ENCODE data around the gene SLC26A2. TPM values are rescaled to one million over a fixed set of nuclear protein-coding genes. Genes with fewer than 3 reads are reported as not detected.

SLC26A2 gene
- total and polyA plus RNA-seq, 2 of the 8 experiments (the other 6 are each of a cell fraction or from before 2014, with no cell fraction given) = 3.7 to 11.4 TPM

DNA sequence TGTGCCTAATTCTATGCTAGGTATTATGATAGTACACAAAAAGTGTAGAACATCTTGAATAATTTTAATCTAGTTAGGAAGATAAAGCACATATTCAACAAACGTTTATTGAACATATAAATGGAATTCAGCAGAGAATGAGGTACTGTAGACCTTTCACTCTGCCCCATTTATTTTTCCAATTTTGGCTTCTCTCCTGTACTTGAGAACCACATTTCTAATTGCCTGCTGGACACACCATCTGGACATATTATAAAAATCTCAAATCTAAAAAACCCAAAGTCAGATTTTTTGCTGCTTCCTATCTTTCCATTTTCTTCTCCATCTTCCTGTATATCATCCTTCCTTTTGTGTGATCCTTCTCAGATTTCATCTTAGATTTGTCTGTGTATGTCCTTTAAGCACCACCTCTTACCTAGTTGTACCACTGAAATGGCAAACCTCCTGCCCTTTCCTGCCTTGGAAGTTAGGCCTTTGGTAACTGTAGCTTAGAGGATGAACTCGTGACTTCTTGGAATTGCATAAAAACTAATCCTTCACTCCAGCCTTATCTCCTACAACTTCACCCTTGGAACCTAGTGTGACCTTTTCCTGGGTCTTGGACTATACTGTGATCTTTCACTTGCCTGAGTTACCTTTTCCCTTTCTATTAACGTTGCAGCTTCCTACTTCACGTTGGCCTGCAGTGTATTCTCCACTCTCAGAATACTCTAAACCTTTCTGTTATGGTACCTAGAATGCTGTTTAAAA is 8.8 kb downstream of the SLC26A2 start:
- Histone ChIP-seq H3K9me3 (ENCODE audit: insufficient read depth in 2 of 2, low read depth in 1 of 2, low read length in 1 of 2) (no peaks in the 10 kb centered on the region), H4K8ac (ENCODE audit: extremely low read depth, insufficient read depth, low read length) (no peak overlapping the region), H3K27ac (ENCODE audit: low read depth, low read length) (no peak overlapping the region), H3K14ac (ENCODE audit: insufficient read length) (no peak overlapping the region), H3K23me2 (ENCODE audit: low read depth, low read length) (no peaks in the 10 kb centered on the region), H3K23ac (ENCODE audit: insufficient read length) (no peak overlapping the region), H3K4me2 (ENCODE audit: insufficient read depth in 1 of 2, low read depth in 2 of 2, low read length in 2 of 2) (no peak overlapping the region), H2BK12ac (ENCODE audit: low read depth, low read length) (no peak overlapping the region), H2BK15ac (ENCODE audit: low read length) (no peak overlapping the region), H4K91ac (replicated peaks; ENCODE audit: insufficient read length, low read length) (no peak overlapping the region), H3K9ac (replicated peaks in 1 of 4; ENCODE audit: extremely low read depth in 1 of 4, low read depth in 3 of 4, low read length in 3 of 4) (no peak overlapping the region), H3K18ac (ENCODE audit: extremely low read depth, low read length) (no peak overlapping the region), H3K56ac (replicated peaks; ENCODE audit: insufficient read length, low read depth, low read length) (no peak overlapping the region), H2AFZ (ENCODE audit: low read length) (no peak overlapping the region), H2BK120ac (replicated peaks; ENCODE audit: low read depth, low read length) (no peak overlapping the region), H4K5ac (ENCODE audit: insufficient read length, low read depth, low read length) (no peak overlapping the region), H3K36me3 (ENCODE audit: control insufficient read depth in 2 of 4, insufficient read depth in 4 of 4, low read length in 3 of 4) (no peaks in the 10 kb centered on the region), H3K79me2 (ENCODE audit: control insufficient read depth in 1 of 2, insufficient read depth in 2 of 2, low read length in 2 of 2) (no peaks in the 10 kb centered on the region), H4K20me1 (replicated peaks in 1 of 2; ENCODE audit: control insufficient read depth in 1 of 2, insufficient read depth in 2 of 2, low read length in 2 of 2) (no peaks in the 10 kb centered on the region), H3K4me3 (ENCODE audit: extremely low read depth in 1 of 4, insufficient read depth in 2 of 4, low read depth in 3 of 4, low read length in 4 of 4) (no peak overlapping the region), H3K4ac (replicated peaks; ENCODE audit: insufficient read length, low read depth, low read length) (no peak overlapping the region), H2AK5ac (ENCODE audit: low read depth, low read length) (no peak overlapping the region), H3K79me1 (ENCODE audit: low read depth, low read length) (no peaks in the 10 kb centered on the region), H2BK20ac (ENCODE audit: low read length) (no peak overlapping the region), H2BK5ac (ENCODE audit: low read depth, low read length) (no peak overlapping the region), H3K4me1 (replicated peaks in 1 of 4; ENCODE audit: control insufficient read depth in 3 of 4, insufficient read depth in 4 of 4, low read length in 3 of 4) (no peaks in the 10 kb centered on the region), H3K27me3 (replicated peaks in 1 of 4; ENCODE audit: control insufficient read depth in 3 of 4, extremely low read depth in 1 of 4, insufficient read depth in 3 of 4, low read length in 3 of 4) (no peaks in the 10 kb centered on the region)
- POLR2A ChIA-PET (ENCODE audit: partially characterized antibody) = no interaction called here
- no peak for DNase-seq (ENCODE audit: low read depth in 1 of 2, low spot score in 2 of 2)
- FAIRE-seq = no peak
- TF ChIP-seq FOSL1 (IDR thresholded peaks at IDR 0.05; ENCODE audit: insufficient read depth, low read depth, low read length) (no peak), SP2 (IDR thresholded peaks at IDR 0.05; ENCODE audit: low read length) (no peak), SP4 (IDR thresholded peaks at IDR 0.05; ENCODE audit: low read length) (no peak), ZNF274 (IDR thresholded peaks at IDR 0.05; ENCODE audit: borderline replicate concordance, extremely low read depth, low read length) (no peak), YY1 (IDR thresholded peaks at IDR 0.05; ENCODE audit: low read depth, low read length) (no peak), RXRA (IDR thresholded peaks at IDR 0.05; ENCODE audit: insufficient read depth, low read depth, low read length) (no peak), EP300 (IDR thresholded peaks at IDR 0.05; ENCODE audit: borderline replicate concordance in 1 of 2, low read depth in 2 of 2, low read length in 2 of 2) (no peak), NANOG (IDR thresholded peaks at IDR 0.05; ENCODE audit: insufficient read depth, low read depth, low read length, poor library complexity, severe bottlenecking) (no peak), SIRT6 (IDR thresholded peaks at IDR 0.05; ENCODE audit: low read length) (no peak), BACH1 (IDR thresholded peaks at IDR 0.05; ENCODE audit: low read length) (no peak)
- TF ChIP-seq, protein P1, sequence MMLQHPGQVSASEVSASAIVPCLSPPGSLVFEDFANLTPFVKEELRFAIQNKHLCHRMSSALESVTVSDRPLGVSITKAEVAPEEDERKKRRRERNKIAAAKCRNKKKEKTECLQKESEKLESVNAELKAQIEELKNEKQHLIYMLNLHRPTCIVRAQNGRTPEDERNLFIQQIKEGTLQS (IDR thresholded peaks at IDR 0.05; ENCODE audit: insufficient read depth, low read depth, low read length) = no peak
- CTCF ChIA-PET (ENCODE audit: partially characterized antibody) = interaction anchor here (0.7 to 6.8 kb wide), 4 partner anchors 9 to 135 kb away, joined by 3 to 41 read pairs (median 4); partner anchors contain the start of gene SLC26A2
- 84% methylated on average over 4 of the region's 4 CpGs; no CpG with 5 or more reads in 1 of the 2 experiments for WGBS, 2 experiments (ENCODE audit: extremely low coverage in 1 of 2, insufficient coverage in 1 of 2, insufficient read length in 1 of 2, insufficient replicate concordance in 2 of 2, low coverage in 1 of 2, low lambda C conversion rate in 2 of 2, missing lambda C conversion rate in 1 of 2)
